ENCODE results near the gene CTSD. TPM values are rescaled to one million over a fixed set of nuclear protein-coding genes. Genes with fewer than 3 reads are reported as not detected.

CTSD gene
- total and polyA plus RNA-seq, 2 of the 8 experiments (the other 6 are each of a cell fraction or from before 2014, with no cell fraction given) = 169 to 173 TPM

GRCh38 chr11:1750481-1750839 is 13.3 kb downstream of the CTSD start, which contains the start of gene IFITM10:
TSS of gene IFITM10 (minus strand) at chr11:1750595. CDS start at chr11:1750442, 153 bp downstream.
- CTCF ChIA-PET (ENCODE audit: partially characterized antibody) = interaction anchor here (1.3 to 3.2 kb wide), 4 partner anchors 16 to 111 kb away, joined by 3 to 15 read pairs (median 5); no protein-coding TSS in a partner anchor
- 72% methylated on average over 5 of the region's 6 CpGs; no CpG with 5 or more reads in 1 of the 2 experiments for whole genome bisulfite sequencing, 2 experiments (ENCODE audit: extremely low coverage in 1 of 2, insufficient coverage in 1 of 2, insufficient read length in 1 of 2, insufficient replicate concordance in 2 of 2, low coverage in 1 of 2, low lambda C conversion rate in 2 of 2, missing lambda C conversion rate in 1 of 2)

More at GRCh38 chr11:1750481-1750839, 13.3 kb downstream of the CTSD start, which contains the start of gene IFITM10:
- Histone ChIP-seq H2BK12ac (ENCODE audit: low read depth, low read length) (no peak within 1 kb of the TSS), H2BK15ac (ENCODE audit: low read length) (no peak within 1 kb of the TSS), H2BK5ac (ENCODE audit: low read depth, low read length) (no peak within 1 kb of the TSS), H3K79me2 (ENCODE audit: control insufficient read depth in 1 of 2, insufficient read depth in 2 of 2, low read length in 2 of 2) (no peaks in the 10 kb centered on the region), H2AK5ac (ENCODE audit: low read depth, low read length) (no peak within 1 kb of the TSS), H4K8ac (ENCODE audit: extremely low read depth, insufficient read depth, low read length) (peak within 1 kb of the TSS; percentile 53; the same call in 1 of the 2 replicates), H3K4me1 (replicated peaks in 1 of 4; ENCODE audit: control insufficient read depth in 3 of 4, insufficient read depth in 4 of 4, low read length in 3 of 4) (peaks cover 0 to 12% (median 4%) of the 10 kb centered on the region in 4 experiments; a peak in 5 of 7 replicates), H3K23ac (ENCODE audit: insufficient read length) (no peak within 1 kb of the TSS), H4K91ac (replicated peaks; ENCODE audit: insufficient read length, low read length) (no peak within 1 kb of the TSS), H2AFZ (ENCODE audit: low read length) (no peak within 1 kb of the TSS), H3K23me2 (ENCODE audit: low read depth, low read length) (peaks cover 9% of the 10 kb centered on the region), H4K5ac (ENCODE audit: insufficient read length, low read depth, low read length) (no peak within 1 kb of the TSS), H3K79me1 (ENCODE audit: low read depth, low read length) (no peaks in the 10 kb centered on the region), H3K4me2 (ENCODE audit: insufficient read depth in 1 of 2, low read depth in 2 of 2, low read length in 2 of 2) (peak within 1 kb of the TSS; percentile 58 to 84; a peak in 3 of 4 replicates), H3K9me3 (ENCODE audit: insufficient read depth in 2 of 2, low read depth in 1 of 2, low read length in 1 of 2) (peaks cover 0 to 5% of the 10 kb centered on the region in 2 experiments; a peak in 1 of 4 replicates), H3K14ac (ENCODE audit: insufficient read length) (no peak within 1 kb of the TSS), H3K27ac (ENCODE audit: low read depth, low read length) (no peak within 1 kb of the TSS), H2BK20ac (ENCODE audit: low read length) (no peak within 1 kb of the TSS), H4K20me1 (replicated peaks in 1 of 2; ENCODE audit: control insufficient read depth in 1 of 2, insufficient read depth in 2 of 2, low read length in 2 of 2) (peaks cover 7 to 14% of the 10 kb centered on the region in 2 experiments), H3K36me3 (ENCODE audit: control insufficient read depth in 2 of 4, insufficient read depth in 4 of 4, low read length in 3 of 4) (peaks cover 0 to 12% (median 3%) of the 10 kb centered on the region in 4 experiments; a peak in 4 of 8 replicates), H3K4ac (replicated peaks; ENCODE audit: insufficient read length, low read depth, low read length) (no peak within 1 kb of the TSS), H3K56ac (replicated peaks; ENCODE audit: insufficient read length, low read depth, low read length) (no peak within 1 kb of the TSS), H2BK120ac (replicated peaks; ENCODE audit: low read depth, low read length) (no peak within 1 kb of the TSS), H3K4me3 (ENCODE audit: extremely low read depth in 1 of 4, insufficient read depth in 2 of 4, low read depth in 3 of 4, low read length in 4 of 4) (peak within 1 kb of the TSS in 1 of 4 experiments; percentile 65; a peak in 2 of 8 replicates), H3K9ac (replicated peaks in 1 of 4; ENCODE audit: extremely low read depth in 1 of 4, low read depth in 3 of 4, low read length in 3 of 4) (no peak within 1 kb of the TSS), H3K27me3 (replicated peaks in 1 of 4; ENCODE audit: control insufficient read depth in 3 of 4, extremely low read depth in 1 of 4, insufficient read depth in 3 of 4, low read length in 3 of 4) (peaks cover 12 to 32% (median 27%) of the 10 kb centered on the region in 4 experiments; a peak in 6 of 7 replicates), H3K18ac (ENCODE audit: extremely low read depth, low read length) (no peak within 1 kb of the TSS; the same call in 1 of the 2 replicates)
- FAIRE-seq = no peak
- POLR2A ChIA-PET (ENCODE audit: partially characterized antibody) = interaction anchor here (2.3 kb wide), 1 partner anchor 14 kb away, joined by 6 read pairs; the partner anchor contains the start of gene CTSD
- TF ChIP-seq SUZ12 (IDR thresholded peaks at IDR 0.05; ENCODE audit: low read length) (no peak), NRF1 (IDR thresholded peaks at IDR 0.05; ENCODE audit: low read depth, low read length) (no peak), JUND (IDR thresholded peaks at IDR 0.05; ENCODE audit: low read length) (no peak), BCL11A (IDR thresholded peaks at IDR 0.05; ENCODE audit: low read depth in 2 of 2, low read length in 2 of 2) (no peak), EP300 (IDR thresholded peaks at IDR 0.05; ENCODE audit: borderline replicate concordance in 1 of 2, low read depth in 2 of 2, low read length in 2 of 2) (no peak), YY1 (IDR thresholded peaks at IDR 0.05; ENCODE audit: low read depth, low read length) (no peak)
- TF ChIP-seq, protein P1, sequence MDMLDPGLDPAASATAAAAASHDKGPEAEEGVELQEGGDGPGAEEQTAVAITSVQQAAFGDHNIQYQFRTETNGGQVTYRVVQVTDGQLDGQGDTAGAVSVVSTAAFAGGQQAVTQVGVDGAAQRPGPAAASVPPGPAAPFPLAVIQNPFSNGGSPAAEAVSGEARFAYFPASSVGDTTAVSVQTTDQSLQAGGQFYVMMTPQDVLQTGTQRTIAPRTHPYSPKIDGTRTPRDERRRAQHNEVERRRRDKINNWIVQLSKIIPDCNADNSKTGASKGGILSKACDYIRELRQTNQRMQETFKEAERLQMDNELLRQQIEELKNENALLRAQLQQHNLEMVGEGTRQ (IDR thresholded peaks at IDR 0.05; ENCODE audit: low read length) = no peak
- DNase-seq (ENCODE audit: low read depth in 1 of 2, low spot score in 2 of 2) = peak in 1 of 2 experiments; percentile 71
